Central memory CD8-positive, alpha-beta T cell (primary cell): ENCODE measurements around the gene BANP.
A peak's percentile ranks its signal among the peaks of the same experiment; 100 is the strongest.
"Not testable (repeated sequence)": the region's sequence is repeated elsewhere in the genome, so short reads cannot be mapped to it uniquely, and the experiment has no call there.

Source experiments
- ATAC-seq: fragments of 150-1000 bp; cut with Tn5 transposase; replicated peaks from 2 replicates; pipeline ENCODE4 v1.10.0; 2022; ENCODE audit warnings: mild to moderate bottlenecking, moderate FRiP score, moderate number of reproducible peaks; ENCODE audit not compliant: poor library complexity, severe bottlenecking; ENCODE audit errors: extremely low read depth
- DNase-seq, 2 donors: peaks; one replicate each; pipeline ENCODE4 v3.0.0; 2021; ENCODE audit warnings: low spot score in 2 of 2
- H3K27ac Mint-ChIP-seq: one replicate; pipeline ENCODE4 v1.8.0; 2022; ENCODE audit warnings: low read depth, mild to moderate bottlenecking, moderate library complexity, mixed read lengths
- H3K27me3 Mint-ChIP-seq: one replicate; pipeline ENCODE4 v1.8.0; 2022; ENCODE audit warnings: mixed read lengths
- H3K36me3 Mint-ChIP-seq: one replicate; pipeline ENCODE4 v1.8.0; 2022; ENCODE audit warnings: mild to moderate bottlenecking, moderate library complexity, mixed read lengths; ENCODE audit not compliant: insufficient read depth
- H3K4me1 Mint-ChIP-seq: one replicate; pipeline ENCODE4 v1.8.0; 2022; ENCODE audit warnings: mixed read lengths
- H3K4me3 Mint-ChIP-seq: one replicate; pipeline ENCODE4 v1.8.0; 2022; ENCODE audit warnings: mild to moderate bottlenecking, moderate library complexity, mixed read lengths
- H3K9me3 Mint-ChIP-seq: one replicate; pipeline ENCODE4 v1.8.0; 2022; ENCODE audit warnings: mixed read lengths

Gene BANP, protein sequence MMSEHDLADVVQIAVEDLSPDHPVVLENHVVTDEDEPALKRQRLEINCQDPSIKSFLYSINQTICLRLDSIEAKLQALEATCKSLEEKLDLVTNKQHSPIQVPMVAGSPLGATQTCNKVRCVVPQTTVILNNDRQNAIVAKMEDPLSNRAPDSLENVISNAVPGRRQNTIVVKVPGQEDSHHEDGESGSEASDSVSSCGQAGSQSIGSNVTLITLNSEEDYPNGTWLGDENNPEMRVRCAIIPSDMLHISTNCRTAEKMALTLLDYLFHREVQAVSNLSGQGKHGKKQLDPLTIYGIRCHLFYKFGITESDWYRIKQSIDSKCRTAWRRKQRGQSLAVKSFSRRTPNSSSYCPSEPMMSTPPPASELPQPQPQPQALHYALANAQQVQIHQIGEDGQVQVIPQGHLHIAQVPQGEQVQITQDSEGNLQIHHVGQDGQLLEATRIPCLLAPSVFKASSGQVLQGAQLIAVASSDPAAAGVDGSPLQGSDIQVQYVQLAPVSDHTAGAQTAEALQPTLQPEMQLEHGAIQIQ

DNA sequence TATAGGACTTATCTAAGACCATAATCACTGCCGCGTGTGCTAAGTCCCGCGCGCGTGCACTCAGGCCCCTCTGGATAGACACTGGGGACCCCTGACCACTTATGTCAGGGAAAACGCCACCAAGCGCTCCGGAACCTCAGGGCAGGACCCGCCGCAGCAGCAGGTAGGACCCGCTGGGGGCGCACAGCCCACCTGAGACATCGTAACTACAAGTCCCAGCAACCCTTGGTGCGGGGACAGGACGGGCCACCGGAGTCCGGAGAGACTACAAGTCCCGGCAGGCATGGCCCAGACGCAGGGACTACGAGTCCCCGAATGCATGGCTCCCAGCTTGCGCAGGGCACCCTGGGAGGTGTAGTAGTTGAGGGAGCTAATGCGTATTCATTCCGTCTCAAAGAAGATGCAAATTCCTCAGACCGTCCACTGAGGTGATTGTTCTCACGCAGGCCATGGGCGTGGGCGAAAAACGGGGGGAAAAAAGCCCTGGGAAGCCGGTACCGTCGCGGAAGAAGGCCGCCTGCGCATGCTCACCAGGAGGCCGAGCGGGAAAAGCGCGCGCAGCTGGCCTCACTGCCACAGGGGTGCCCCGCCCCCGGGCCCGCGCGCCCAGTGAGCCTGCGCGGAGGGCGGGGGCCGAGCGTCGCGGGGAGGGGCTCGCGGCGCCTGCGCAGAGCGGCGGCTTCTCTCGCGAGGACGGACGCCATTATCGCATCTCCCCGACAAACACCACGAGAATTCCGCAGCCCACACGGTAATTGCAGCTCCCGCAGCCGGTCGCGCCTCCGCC lies at the start of gene BANP:
Gene BANP (plus strand): TSS at position 670 of the 787 bp plus-strand sequence. CDS start 23,682 bp downstream, outside the sequence.
- peak within 1 kb of the TSS; percentile 96 for H3K27ac Mint-ChIP-seq
- peak; percentile 97 for ATAC-seq

DNA sequence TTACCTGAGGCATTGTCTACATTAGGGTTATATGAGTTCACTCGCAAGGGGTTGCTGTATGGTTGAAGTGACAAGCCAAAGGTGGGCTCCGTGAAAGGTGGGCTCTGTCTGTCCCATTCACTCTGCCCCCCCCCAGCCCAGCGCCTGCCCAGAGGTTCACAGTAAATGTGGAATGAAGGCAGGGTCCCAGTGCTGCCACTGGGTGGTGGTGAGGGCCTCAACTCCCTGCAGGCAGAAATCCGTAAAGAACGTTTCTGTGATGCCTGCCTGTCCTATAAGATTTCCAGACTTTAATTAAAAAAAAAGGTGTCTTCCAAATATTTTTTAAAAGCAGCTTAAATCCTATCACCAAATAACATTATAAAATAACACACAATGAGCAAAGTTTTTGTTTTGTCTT lies 46.3 kb upstream of the BANP start:
- not testable (repeated sequence) for H3K4me3 Mint-ChIP-seq

More for the DNA sequence above, at the start of gene BANP:
- peaks cover 16% of the 10 kb centered on the region for H3K27me3 Mint-ChIP-seq
- no peaks in the 10 kb centered on the region for H3K9me3 Mint-ChIP-seq
- DNase-seq, result peak; percentile 90 to 95
- peaks cover 15% of the 10 kb centered on the region for H3K36me3 Mint-ChIP-seq
- peak within 1 kb of the TSS; percentile 98 for H3K4me3 Mint-ChIP-seq
- H3K4me1 Mint-ChIP-seq, result peaks cover 33% of the 10 kb centered on the region

DNA sequence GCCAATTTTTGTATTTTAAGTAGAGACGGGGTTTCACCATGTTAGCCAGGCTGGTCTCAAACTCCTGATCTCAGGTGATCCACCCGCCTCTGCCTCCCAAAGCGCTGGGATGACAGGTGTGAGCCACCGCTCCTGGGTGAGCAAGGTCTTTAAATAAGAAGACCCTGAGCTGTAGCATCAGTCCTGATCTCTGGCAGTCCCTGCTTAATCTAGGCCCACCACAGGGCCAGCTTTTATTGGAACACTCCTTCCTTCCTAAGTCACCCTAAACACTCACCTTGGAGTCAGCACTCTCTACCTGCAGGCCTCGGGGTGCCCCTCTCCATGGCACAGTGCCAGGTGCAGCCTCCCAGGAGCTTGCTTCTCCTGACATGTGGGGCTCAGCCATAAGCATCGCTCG lies 45.7 kb upstream of the BANP start:
- H3K4me3 Mint-ChIP-seq, H3K36me3 Mint-ChIP-seq, H3K4me1 Mint-ChIP-seq, DNase-seq, H3K27me3 Mint-ChIP-seq, H3K9me3 Mint-ChIP-seq, H3K27ac Mint-ChIP-seq, ATAC-seq: not testable (repeated sequence)

More for the DNA sequence above, 46.3 kb upstream of the BANP start:
- H3K4me1 Mint-ChIP-seq, H3K9me3 Mint-ChIP-seq, ATAC-seq, H3K27ac Mint-ChIP-seq, H3K36me3 Mint-ChIP-seq, DNase-seq, H3K27me3 Mint-ChIP-seq: not testable (repeated sequence)

DNA sequence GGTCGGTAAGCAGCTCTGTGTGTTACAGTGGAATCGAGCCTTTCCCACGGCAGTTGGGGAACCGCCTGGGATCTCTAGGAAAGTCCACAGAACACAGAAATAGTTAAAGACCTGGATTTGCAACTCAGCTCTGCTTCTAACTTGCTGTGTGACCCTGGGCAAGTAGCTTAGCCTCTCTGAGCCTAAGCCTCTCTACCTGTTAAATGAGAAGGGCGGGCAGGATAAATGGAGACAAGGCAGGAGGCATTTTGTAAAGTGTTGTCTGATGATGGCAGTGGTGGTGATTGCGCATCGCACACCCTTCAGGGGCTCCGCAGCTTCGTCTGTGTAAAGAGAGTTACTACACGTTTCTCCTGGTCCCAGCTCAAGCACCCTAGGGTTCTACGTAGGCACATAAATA lies 43.1 kb upstream of the BANP start:
- H3K36me3 Mint-ChIP-seq, DNase-seq, H3K4me1 Mint-ChIP-seq, ATAC-seq, H3K4me3 Mint-ChIP-seq, H3K27ac Mint-ChIP-seq, H3K9me3 Mint-ChIP-seq: not testable (repeated sequence)
- peaks cover 21% of the 10 kb centered on the region for H3K27me3 Mint-ChIP-seq

DNA sequence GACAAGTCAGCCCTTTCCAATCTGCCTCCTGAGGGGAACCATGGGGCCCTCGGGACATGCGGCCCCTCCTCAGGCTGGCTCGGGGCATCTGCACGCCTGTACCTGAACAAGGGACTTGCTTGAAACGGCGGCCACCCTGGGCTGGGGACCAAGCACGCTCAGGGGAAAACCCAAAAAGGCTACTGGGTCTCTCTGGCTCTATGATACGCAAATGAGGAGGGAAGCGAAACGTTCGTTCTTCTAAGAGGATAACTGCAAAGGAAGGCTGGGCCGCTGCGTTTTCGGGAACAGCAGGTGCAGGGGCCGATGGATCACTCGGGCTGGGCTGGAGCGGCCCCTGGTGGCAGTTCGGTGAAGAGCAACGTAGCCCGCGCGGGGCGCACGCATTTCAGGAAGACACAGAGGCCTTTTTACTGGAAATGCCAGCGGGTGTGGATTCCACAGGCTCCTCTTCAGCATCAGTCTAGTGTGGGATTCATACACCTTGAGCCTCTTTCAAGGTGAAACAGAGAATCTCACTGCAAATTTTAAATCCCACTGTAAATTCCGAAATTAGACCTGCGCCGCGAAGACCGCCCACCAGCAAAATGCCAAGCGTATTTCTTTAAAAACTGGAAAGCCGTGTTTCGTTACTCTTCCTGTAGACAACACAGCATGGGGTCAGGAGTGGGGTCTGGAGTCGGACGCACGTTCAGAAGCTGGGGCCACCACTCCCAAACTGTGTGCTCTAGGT lies 41.9 kb upstream of the BANP start:
- ATAC-seq, result peak; percentile 68
- not testable (repeated sequence) for H3K36me3 Mint-ChIP-seq, H3K4me3 Mint-ChIP-seq, H3K9me3 Mint-ChIP-seq, H3K4me1 Mint-ChIP-seq
- peak overlapping the region; percentile 38 for H3K27ac Mint-ChIP-seq
- peak; percentile 69 to 86 for DNase-seq
- H3K27me3 Mint-ChIP-seq, result peaks cover 31% of the 10 kb centered on the region

DNA sequence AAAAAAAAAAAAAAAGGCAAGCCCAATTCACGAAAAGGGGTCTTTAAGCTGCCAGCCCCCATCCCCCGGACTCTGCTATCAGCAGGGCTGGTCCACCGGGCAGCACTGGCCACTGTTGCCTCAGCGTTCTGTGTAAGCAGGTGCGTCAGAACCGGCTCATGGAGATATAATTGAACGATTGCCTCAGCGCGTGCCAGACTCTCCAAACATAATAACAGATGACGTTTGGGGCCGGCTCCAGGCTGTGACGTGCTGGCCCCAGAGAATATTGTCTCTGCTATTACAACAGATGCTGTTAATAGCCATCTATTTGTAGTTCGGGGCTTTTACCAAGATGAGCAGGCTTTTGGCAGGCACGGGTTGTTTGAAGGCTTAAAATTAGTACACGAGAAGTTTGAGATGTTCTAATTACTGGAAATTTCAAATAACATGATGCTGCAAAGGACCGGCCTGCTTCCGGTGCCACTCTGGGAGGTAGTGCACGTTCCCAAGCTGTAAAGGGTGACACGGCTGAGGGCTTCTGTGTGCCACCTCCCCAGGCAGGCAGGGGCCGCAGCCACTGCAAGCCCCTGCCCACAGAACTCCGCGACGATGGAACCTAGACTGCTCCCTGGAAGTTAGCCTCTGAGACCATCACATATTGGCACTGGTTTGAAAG lies 40.0 kb upstream of the BANP start:
- not testable (repeated sequence) for H3K4me3 Mint-ChIP-seq, H3K36me3 Mint-ChIP-seq, DNase-seq, H3K9me3 Mint-ChIP-seq, H3K4me1 Mint-ChIP-seq, H3K27ac Mint-ChIP-seq, ATAC-seq
- H3K27me3 Mint-ChIP-seq, result peaks cover 31% of the 10 kb centered on the region

DNA sequence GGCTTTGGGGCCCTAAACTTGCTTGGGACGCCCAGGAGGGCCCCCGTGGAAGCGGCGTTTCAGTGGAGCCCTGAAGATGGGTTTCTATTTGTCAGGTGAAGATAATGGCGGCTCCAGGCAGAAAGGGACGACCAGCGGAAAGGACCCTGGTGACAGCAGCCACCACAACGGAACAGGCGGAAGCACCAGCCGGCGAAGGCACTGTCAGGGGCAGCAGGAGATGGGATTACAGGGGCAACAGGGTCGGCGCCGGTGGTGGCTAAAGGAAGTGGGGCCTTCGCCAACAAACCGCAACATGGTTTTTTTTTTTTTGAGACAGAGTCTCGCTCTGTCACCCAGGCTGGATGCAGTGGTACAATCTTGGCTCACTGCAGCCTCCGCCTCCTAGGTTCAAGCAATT lies 38.5 kb upstream of the BANP start:
- H3K27me3 Mint-ChIP-seq, result peaks cover 31% of the 10 kb centered on the region
- not testable (repeated sequence) for H3K36me3 Mint-ChIP-seq, H3K4me3 Mint-ChIP-seq

DNA sequence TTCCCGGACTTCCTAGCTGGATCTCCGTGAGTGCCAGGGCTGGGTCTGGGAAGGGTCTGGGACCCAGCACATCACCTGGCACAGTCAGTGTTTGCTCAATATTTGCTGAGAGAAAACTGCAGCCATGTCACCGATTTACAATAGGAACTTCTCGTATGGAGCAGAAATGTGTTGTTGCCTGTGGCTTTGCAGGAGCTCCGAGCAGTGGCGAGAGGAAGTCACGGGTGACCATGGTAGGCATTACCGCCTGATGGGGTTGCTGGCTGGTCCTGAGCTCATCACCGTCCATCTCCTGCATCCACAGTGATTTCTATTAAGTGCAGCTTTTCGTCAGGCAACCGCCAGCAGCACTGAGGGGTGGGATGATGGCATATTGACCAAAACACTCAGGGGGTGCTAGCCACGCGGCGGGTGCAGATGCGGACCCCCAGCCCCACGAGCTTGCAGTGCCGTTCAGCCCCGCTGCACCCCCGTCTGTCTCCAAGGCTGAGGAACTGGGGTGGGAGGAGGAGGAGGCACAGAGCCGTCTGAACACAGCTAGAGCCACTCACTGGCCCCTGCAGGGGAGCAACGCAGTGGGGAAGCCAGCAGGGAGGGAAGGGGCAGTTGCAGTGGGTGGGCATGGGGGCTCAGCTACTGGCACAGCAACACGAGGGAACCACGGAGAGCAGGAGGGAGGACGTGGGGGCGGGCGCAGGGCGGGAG lies 37.1 kb upstream of the BANP start:
- H3K36me3 Mint-ChIP-seq, ATAC-seq, DNase-seq, H3K4me3 Mint-ChIP-seq, H3K9me3 Mint-ChIP-seq, H3K27ac Mint-ChIP-seq: not testable (repeated sequence)
- H3K27me3 Mint-ChIP-seq, result peaks cover 40% of the 10 kb centered on the region
- H3K4me1 Mint-ChIP-seq, result peaks cover 10% of the 10 kb centered on the region

More for the DNA sequence above, 38.5 kb upstream of the BANP start:
- H3K9me3 Mint-ChIP-seq, DNase-seq, H3K4me1 Mint-ChIP-seq, ATAC-seq, H3K27ac Mint-ChIP-seq: not testable (repeated sequence)

DNA sequence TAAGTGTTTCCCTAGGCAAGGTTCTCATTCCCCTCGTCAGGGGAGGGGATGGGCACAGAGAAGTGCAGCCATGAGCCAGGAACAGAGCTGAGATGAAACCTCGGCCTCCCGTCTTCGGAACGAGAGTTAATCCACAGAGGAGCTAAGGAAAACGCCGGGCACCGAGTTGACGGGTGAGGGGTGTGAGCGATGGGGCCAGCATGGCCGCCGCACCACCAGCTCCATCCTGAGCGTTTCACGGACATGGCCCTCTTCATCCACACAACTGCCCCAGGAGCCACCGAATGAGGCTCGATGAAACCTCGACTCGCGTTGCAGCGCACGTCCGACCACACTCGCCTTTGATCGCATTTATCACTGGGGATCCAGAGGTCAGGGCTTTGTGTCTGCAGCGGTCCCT lies 36.4 kb upstream of the BANP start:
- H3K4me1 Mint-ChIP-seq, result peaks cover 6% of the 10 kb centered on the region
- DNase-seq (no peak), ATAC-seq (no peak)
- peaks cover 34% of the 10 kb centered on the region for H3K27me3 Mint-ChIP-seq
- peaks cover 5% of the 10 kb centered on the region for H3K36me3 Mint-ChIP-seq
- H3K4me3 Mint-ChIP-seq, result no peak overlapping the region
- H3K9me3 Mint-ChIP-seq, result no peaks in the 10 kb centered on the region
- H3K27ac Mint-ChIP-seq, result no peak overlapping the region

DNA sequence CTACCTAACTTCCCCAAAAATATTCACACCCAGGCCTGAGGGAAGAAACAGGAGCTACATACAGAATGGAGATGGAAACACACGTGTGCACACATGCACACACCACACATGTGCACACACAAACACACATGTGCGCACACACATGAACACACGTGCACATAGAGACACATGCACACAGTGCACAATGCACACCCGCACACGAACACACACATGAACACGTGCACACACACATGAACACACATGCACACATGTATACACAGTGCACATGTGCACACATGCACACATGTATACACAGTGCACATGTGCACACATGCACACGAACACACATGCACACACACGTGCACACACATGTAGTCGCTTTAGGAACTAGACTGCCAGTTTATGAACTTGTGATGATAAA lies 33.7 kb upstream of the BANP start:
- H3K27me3 Mint-ChIP-seq, result peaks cover 28% of the 10 kb centered on the region
- peaks cover 2% of the 10 kb centered on the region for H3K36me3 Mint-ChIP-seq
- no peak for ATAC-seq
- DNase-seq, result no peak
- H3K9me3 Mint-ChIP-seq, result no peaks in the 10 kb centered on the region
- H3K4me3 Mint-ChIP-seq, result no peak overlapping the region
- H3K4me1 Mint-ChIP-seq, result peaks cover 6% of the 10 kb centered on the region
- no peak overlapping the region for H3K27ac Mint-ChIP-seq

DNA sequence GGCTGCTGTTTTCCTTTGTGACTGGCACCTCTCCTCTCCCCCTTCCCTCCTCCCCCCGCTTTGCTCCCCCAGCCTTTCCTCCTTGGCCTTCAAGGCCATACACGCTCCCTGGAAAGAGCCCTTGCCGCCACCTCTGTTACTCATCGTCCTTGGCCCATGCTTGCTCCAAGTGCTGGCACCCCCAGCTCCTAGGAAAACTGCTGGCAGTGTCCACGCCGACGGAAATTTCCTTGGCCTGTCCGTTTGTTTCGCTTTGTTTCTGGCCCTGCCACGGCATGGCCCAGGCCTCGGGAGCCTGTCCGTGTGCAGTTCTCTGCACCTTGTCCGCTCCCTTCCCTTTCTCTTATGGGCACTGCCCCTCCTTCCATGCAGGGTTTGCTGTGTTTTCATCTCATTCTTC lies 32.9 kb upstream of the BANP start:
- Mint-ChIP-seq H3K4me3 (no peak overlapping the region), H3K4me1 (peaks cover 6% of the 10 kb centered on the region), H3K27ac (no peak overlapping the region), H3K27me3 (peaks cover 22% of the 10 kb centered on the region), H3K36me3 (peaks cover 2% of the 10 kb centered on the region), H3K9me3 (no peaks in the 10 kb centered on the region)
- DNase-seq, result no peak
- no peak for ATAC-seq
